SU-DHL-6 (cell line): Measurements from ENCODE around the gene RHOV.

Experiments used
- EZH2phosphoT487 ChIP-seq: fragments of 200-600 bp; sonication (generic), shearing (Covaris generic); conservative IDR thresholded peaks from 2 replicates; pipeline ENCODE4 v1.6.1; 2018; ENCODE audit warnings: mild to moderate bottlenecking, antibody characterized with exemption, low read length, moderate library complexity, mixed read lengths
- TF ChIP-seq, protein P1 (sequence below): fragments of 200-600 bp; sonication (generic); IDR thresholded peaks from one replicate; pipeline ENCODE4 v1.5.1; 2017; ENCODE audit warnings: antibody characterized with exemption, mild to moderate bottlenecking, low read length, moderate library complexity; ENCODE audit not compliant: insufficient read depth, poor library complexity, severe bottlenecking

DNA sequence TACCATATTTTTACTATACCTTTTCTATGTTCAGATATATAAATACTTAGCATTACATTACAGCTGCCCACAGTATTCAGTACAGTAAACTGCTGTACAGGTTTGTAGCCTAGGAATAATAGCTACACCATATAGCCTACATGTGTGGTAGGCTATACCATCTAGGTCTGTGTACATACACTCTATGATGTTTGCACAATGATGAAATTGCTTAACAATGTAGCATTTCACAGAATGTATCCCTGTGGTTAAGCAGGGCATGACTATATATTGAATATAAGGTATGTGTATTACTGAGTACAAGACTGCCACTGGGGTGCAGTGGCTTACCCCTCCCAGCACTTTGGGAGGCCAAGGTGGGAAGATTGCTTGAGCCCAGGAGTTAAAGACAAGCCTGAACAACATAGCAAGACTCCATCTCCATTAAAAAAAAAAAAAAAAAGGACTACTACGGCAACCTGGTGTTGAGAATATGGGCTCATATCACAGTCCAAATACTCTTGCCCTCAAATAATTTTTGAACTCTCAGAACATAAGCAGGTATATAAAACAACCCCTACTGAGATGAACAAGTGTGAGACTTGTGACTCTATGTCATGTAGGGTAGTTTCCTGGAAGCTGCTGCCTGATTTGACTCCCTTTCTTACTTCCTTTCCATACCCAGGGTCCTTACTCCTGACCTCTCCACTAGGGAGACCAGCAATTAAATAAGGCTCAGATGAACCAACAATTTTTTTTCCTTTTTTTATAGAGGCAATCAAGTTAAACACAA lies 50.3 kb downstream of the RHOV start:
- TF ChIP-seq, protein P1, sequence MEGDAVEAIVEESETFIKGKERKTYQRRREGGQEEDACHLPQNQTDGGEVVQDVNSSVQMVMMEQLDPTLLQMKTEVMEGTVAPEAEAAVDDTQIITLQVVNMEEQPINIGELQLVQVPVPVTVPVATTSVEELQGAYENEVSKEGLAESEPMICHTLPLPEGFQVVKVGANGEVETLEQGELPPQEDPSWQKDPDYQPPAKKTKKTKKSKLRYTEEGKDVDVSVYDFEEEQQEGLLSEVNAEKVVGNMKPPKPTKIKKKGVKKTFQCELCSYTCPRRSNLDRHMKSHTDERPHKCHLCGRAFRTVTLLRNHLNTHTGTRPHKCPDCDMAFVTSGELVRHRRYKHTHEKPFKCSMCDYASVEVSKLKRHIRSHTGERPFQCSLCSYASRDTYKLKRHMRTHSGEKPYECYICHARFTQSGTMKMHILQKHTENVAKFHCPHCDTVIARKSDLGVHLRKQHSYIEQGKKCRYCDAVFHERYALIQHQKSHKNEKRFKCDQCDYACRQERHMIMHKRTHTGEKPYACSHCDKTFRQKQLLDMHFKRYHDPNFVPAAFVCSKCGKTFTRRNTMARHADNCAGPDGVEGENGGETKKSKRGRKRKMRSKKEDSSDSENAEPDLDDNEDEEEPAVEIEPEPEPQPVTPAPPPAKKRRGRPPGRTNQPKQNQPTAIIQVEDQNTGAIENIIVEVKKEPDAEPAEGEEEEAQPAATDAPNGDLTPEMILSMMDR = no peak
- no peak for TF ChIP-seq EZH2phosphoT487
